SH-SY5Y (cell line): ENCODE data around the gene TMEM183A.

Experiments used
- GATA2 ChIP-seq: IDR thresholded peaks from 2 replicates; pipeline ENCODE4 v1.6.1; 2011; ENCODE audit warnings: mild to moderate bottlenecking, low read depth, low read length
- GATA3 ChIP-seq: IDR thresholded peaks from 2 replicates; pipeline ENCODE4 v1.6.1; 2011; ENCODE audit warnings: low read depth, mild to moderate bottlenecking, low read length, moderate library complexity

- TF ChIP-seq GATA2: no peak
- no peak for TF ChIP-seq GATA3
These were observed 48.1 kb downstream of the TMEM183A start for GRCh38 chr1:203055161-203055799.
